Activated naive CD8-positive, alpha-beta T cell treated with anti-CD3 and anti-CD28 coated beads, Interleukin-2, amount 10 ng/mL, durations not matched to agents 7 days and 5 days (primary cell): Measurements from ENCODE around the gene PLN. TPM values are rescaled to one million over a fixed set of nuclear protein-coding genes. Genes with fewer than 3 reads are reported as not detected.
A peak's percentile ranks its signal among the peaks of the same experiment; 100 is the strongest.

Experiments used
- ATAC-seq: fragments of 150-1000 bp; cut with Tn5 transposase; one replicate; pipeline ENCODE4 v1.10.0; 2021; ENCODE audit warnings: low read depth, moderate library complexity
- POLR2A ChIA-PET: fragments of 350-600 bp; sonication (Branson Sonifier 250); formaldehyde crosslinking; loops from one replicate; lab custom pipeline; 2021; ENCODE audit warnings: antibody characterized with exemption; lab: Charles Lee
- DNase-seq: peaks from one replicate; pipeline ENCODE4 v3.0.0; 2021
- H3K27ac Mint-ChIP-seq: one replicate; pipeline ENCODE4 v1.8.0; 2022; ENCODE audit warnings: mild to moderate bottlenecking, mixed read lengths
- H3K27me3 Mint-ChIP-seq: one replicate; pipeline ENCODE4 v1.8.0; 2022; ENCODE audit warnings: mild to moderate bottlenecking, moderate library complexity, mixed read lengths
- H3K36me3 Mint-ChIP-seq: one replicate; pipeline ENCODE4 v1.8.0; 2021; ENCODE audit warnings: mild to moderate bottlenecking, mixed read lengths
- H3K4me1 Mint-ChIP-seq: one replicate; pipeline ENCODE4 v1.8.0; 2021; ENCODE audit warnings: mixed read lengths
- H3K4me3 Mint-ChIP-seq: one replicate; pipeline ENCODE4 v1.8.0; 2022; ENCODE audit warnings: mild to moderate bottlenecking, moderate library complexity, mixed read lengths
- H3K9me3 Mint-ChIP-seq: one replicate; pipeline ENCODE4 v1.8.0; 2021; ENCODE audit warnings: mixed read lengths
- total RNA-seq, 2 experiments: library from RNA; stranded (reverse); gene quantifications; one replicate each; pipeline ENCODE4 v1.2.3, GENCODE V29; 2021

Gene PLN
- total RNA-seq, 2 experiments from 2014 or later = not detected

DNA sequence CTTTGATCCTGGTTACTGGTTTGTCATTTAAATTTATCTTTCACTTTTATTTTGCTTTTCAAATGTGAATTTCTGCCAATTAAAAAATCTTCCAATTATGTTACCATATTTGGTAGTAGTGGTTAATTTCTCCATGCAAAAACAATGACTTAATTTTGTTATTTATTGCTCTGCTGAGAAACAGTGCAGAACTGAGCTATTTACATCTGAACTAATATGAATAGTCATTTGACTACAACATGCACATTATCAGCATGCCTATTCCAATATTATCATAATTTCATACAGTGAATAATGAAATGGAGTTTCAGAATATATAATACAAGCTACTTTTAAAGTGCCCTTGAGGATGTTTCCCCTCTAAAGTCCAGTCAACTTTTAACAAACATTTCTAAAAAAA, 517 bp downstream of the PLN start:
- H3K4me3 Mint-ChIP-seq = no peak overlapping the region
- peaks cover 13% of the 10 kb centered on the region for H3K36me3 Mint-ChIP-seq
- POLR2A ChIA-PET = no interaction called here
- H3K4me1 Mint-ChIP-seq = peaks cover 12% of the 10 kb centered on the region
- no peaks in the 10 kb centered on the region for H3K27me3 Mint-ChIP-seq
- H3K9me3 Mint-ChIP-seq = no peaks in the 10 kb centered on the region
- no peak for DNase-seq
- no peak overlapping the region for H3K27ac Mint-ChIP-seq
- no peak for ATAC-seq

DNA sequence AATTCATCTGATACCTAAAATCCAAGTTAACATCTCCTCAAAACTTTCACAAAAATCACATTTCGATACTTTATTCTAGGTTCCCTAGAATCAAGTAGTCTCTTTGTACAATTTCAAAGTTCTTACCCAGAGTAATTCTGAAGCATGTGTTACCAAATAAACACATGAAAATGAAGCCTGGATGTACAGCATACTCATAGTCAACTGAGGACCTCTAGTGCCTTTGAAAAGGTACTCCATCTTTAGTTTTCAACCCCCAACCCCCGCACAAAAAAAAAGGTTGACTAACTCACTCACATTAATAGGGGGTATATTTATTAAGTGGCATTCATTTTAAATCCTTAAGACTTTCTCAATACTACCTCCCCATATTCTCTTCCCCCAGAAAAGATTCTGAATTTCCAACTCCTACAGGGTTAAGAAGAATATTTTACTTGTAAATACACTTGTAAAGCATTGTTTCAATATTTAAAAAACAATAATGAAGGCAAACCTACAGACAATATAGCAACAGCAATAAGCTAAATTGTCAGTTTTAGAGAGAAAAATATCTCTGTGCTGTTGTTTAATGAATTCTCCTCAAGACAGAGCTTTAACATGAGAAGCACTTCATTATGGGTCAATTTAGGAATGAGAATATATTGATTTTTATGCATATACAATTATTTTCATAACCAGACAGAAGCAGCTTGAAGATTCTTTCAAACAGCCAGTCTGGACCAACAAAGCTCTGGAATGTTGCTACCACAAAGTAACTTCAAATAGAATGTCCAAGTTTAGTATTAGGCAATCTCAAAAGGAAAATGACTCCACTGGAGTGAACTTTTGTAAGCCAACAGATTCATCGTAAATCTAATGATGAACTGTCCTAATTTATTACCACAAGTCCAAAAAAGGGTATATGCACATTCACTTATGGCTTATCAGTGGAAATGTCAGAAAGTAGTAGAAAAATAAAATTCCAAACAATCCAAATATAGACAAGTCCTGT, 3.3 kb downstream of the PLN start:
- H3K27ac Mint-ChIP-seq = no peak overlapping the region

DNA sequence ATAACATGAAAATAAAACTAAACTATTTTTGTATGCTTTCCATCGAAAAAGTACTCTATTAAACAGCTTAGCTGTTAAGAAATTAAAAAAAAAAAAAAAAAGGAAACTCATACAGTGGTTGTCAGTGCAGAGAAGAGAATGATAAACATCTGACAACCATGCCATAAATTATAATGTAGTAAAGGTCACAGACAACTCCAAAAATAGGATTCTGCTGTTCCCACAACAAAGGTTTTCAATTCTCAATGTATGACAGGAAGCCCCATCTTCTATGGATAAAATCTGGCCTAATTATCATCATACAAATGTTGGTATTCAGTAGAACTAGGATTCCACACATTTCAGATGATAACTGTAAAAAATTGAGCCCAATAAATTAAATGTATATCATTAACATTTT, 5.0 kb downstream of the PLN start:
- Mint-ChIP-seq H3K9me3 (no peaks in the 10 kb centered on the region), H3K4me1 (peaks cover 17% of the 10 kb centered on the region), H3K27ac (no peak overlapping the region), H3K4me3 (no peak overlapping the region), H3K36me3 (peaks cover 24% of the 10 kb centered on the region), H3K27me3 (no peaks in the 10 kb centered on the region)
- ATAC-seq = no peak
- POLR2A ChIA-PET = no interaction called here
- DNase-seq = no peak

More for the DNA sequence above, 3.3 kb downstream of the PLN start:
- ATAC-seq (peak; percentile 77), DNase-seq (no peak)
- POLR2A ChIA-PET = no interaction called here
- no peaks in the 10 kb centered on the region for H3K27me3 Mint-ChIP-seq
- H3K9me3 Mint-ChIP-seq = no peaks in the 10 kb centered on the region
- peaks cover 12% of the 10 kb centered on the region for H3K4me1 Mint-ChIP-seq
- H3K36me3 Mint-ChIP-seq = peaks cover 20% of the 10 kb centered on the region
- H3K4me3 Mint-ChIP-seq = no peak overlapping the region

- Mint-ChIP-seq H3K27me3 (no peaks in the 10 kb centered on the region), H3K36me3 (peaks cover 28% of the 10 kb centered on the region), H3K9me3 (no peaks in the 10 kb centered on the region), H3K27ac (no peak overlapping the region), H3K4me3 (no peak overlapping the region), H3K4me1 (peaks cover 28% of the 10 kb centered on the region)
- DNase-seq = no peak
- POLR2A ChIA-PET = no interaction called here
- ATAC-seq = no peak
These were observed 6.6 kb downstream of the PLN start for GRCh38 chr6:118554698-118555097.

GRCh38 chr6:118558464-118559217, 10.5 kb downstream of the PLN start:
- Mint-ChIP-seq H3K27ac (peak overlapping the region; percentile 96), H3K4me3 (peak overlapping the region; percentile 87), H3K4me1 (peaks cover 28% of the 10 kb centered on the region), H3K27me3 (no peaks in the 10 kb centered on the region), H3K9me3 (no peaks in the 10 kb centered on the region), H3K36me3 (peaks cover 36% of the 10 kb centered on the region)
- POLR2A ChIA-PET = interaction anchor here (0.7 kb wide), 2 partner anchors 18 to 337 kb away, joined by 3 to 6 read pairs; no protein-coding TSS in a partner anchor
- DNase-seq (no peak), ATAC-seq (peak; percentile 96)

- Mint-ChIP-seq H3K4me3 (no peak overlapping the region), H3K9me3 (no peaks in the 10 kb centered on the region), H3K4me1 (peaks cover 26% of the 10 kb centered on the region), H3K27ac (no peak overlapping the region), H3K27me3 (no peaks in the 10 kb centered on the region), H3K36me3 (peaks cover 33% of the 10 kb centered on the region)
- no peak for DNase-seq
- no peak for ATAC-seq
- POLR2A ChIA-PET = no interaction called here
These were observed 11.6 kb downstream of the PLN start for GRCh38 chr6:118559659-118560058.

GRCh38 chr6:118562248-118562647, 14.2 kb downstream of the PLN start:
- H3K36me3 Mint-ChIP-seq = peaks cover 22% of the 10 kb centered on the region
- no peak overlapping the region for H3K4me3 Mint-ChIP-seq
- ATAC-seq (no peak), DNase-seq (no peak)
- no peaks in the 10 kb centered on the region for H3K9me3 Mint-ChIP-seq
- H3K27me3 Mint-ChIP-seq = no peaks in the 10 kb centered on the region
- peaks cover 34% of the 10 kb centered on the region for H3K4me1 Mint-ChIP-seq
- no peak overlapping the region for H3K27ac Mint-ChIP-seq
- POLR2A ChIA-PET = no interaction called here

- Mint-ChIP-seq H3K27me3 (no peaks in the 10 kb centered on the region), H3K36me3 (peaks cover 20% of the 10 kb centered on the region), H3K4me3 (no peak overlapping the region), H3K27ac (no peak overlapping the region), H3K9me3 (no peaks in the 10 kb centered on the region), H3K4me1 (peaks cover 27% of the 10 kb centered on the region)
- DNase-seq (no peak), ATAC-seq (no peak)
- POLR2A ChIA-PET = no interaction called here
These were observed 14.9 kb downstream of the PLN start for GRCh38 chr6:118562959-118563358.

DNA sequence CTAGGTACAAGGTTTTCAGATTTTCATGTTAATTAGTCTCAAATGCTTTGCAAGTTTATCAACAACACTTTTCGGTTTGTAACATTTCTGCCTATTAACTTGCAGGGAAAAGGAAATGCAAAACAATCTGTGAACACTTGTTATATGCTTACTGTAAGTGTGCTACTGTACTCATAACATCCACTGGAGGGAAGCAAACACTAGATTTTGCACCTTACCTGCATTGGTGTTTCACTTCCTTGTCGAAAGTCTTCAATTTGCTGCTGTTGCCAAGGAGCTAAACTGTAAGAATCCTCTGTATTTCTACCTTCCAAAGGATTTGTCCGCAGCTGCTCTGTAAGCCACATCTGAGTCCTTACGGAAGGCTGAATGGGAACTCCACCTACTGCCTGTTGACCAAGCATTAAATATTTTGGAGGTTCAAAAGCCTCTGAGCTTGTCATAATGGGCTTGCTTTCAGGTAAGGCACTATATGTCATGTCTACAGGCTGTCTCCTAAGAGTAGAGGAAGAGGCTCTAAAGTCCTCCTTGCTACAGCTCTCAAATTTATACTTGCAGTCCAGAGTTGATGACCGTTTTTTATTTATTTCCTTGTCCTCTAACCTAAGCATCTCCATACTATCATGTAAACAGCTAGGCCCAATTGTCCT, 17.3 kb downstream of the PLN start:
- H3K36me3 Mint-ChIP-seq = peaks cover 17% of the 10 kb centered on the region
- ATAC-seq (peak; percentile 87), DNase-seq (no peak)
- H3K27me3 Mint-ChIP-seq = no peaks in the 10 kb centered on the region
- POLR2A ChIA-PET = interaction anchor here (0.5 to 1.2 kb wide), 4 partner anchors 144 to 329 kb away, joined by 3 to 4 read pairs (median 4); no protein-coding TSS in a partner anchor
- H3K27ac Mint-ChIP-seq = peak overlapping the region; percentile 21
- no peaks in the 10 kb centered on the region for H3K9me3 Mint-ChIP-seq
- H3K4me1 Mint-ChIP-seq = peaks cover 10% of the 10 kb centered on the region
- H3K4me3 Mint-ChIP-seq = no peak overlapping the region

DNA sequence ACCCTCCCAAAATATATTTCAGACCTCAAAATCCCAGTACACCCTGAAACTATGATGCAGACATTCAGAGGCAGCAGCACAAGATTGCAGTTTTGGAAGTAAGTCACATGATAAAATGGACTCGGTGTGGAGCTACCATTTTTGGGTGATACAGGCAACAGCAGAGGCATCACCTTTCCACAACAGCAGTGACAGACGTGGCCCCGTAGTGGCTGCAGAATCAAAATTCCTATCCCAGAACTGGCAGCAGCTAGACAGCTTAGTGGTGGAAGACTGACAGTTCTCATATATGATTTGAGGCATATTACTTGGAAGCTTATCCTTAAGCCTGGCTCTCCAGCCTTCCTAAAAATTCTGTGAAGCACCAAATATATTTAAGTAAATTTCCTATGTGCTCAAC, 19.9 kb downstream of the PLN start:
- Mint-ChIP-seq H3K9me3 (no peaks in the 10 kb centered on the region), H3K27ac (no peak overlapping the region), H3K27me3 (no peaks in the 10 kb centered on the region), H3K4me1 (peaks cover 12% of the 10 kb centered on the region), H3K4me3 (no peak overlapping the region), H3K36me3 (peaks cover 12% of the 10 kb centered on the region)
- no peak for DNase-seq
- POLR2A ChIA-PET = interaction anchor here (1.0 kb wide), 1 partner anchor 240 kb away, joined by 3 read pairs; no protein-coding TSS in a partner anchor
- no peak for ATAC-seq

DNA sequence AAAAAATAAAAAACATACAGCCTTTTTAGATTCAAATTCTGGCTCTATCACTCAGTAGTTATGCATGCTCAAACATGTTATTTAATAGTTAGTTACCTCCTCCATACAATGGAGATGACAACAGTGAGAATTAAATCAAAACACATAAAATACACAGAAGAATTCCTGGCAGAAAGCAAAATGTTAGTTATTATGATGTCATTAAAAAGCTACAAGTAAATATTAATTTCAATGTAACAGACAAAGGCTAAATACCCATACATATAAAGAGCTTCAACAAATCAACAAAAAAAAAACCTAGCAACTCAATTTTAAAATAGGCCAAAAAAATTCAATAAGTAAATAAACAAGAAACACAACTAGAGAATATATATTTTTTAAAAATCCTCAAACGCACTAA, 21.4 kb downstream of the PLN start:
- Mint-ChIP-seq H3K4me3 (no peak overlapping the region), H3K36me3 (peaks cover 22% of the 10 kb centered on the region), H3K9me3 (peaks cover 6% of the 10 kb centered on the region), H3K27me3 (no peaks in the 10 kb centered on the region), H3K27ac (no peak overlapping the region), H3K4me1 (peaks cover 14% of the 10 kb centered on the region)
- POLR2A ChIA-PET = no interaction called here
- ATAC-seq = no peak
- DNase-seq = no peak

DNA sequence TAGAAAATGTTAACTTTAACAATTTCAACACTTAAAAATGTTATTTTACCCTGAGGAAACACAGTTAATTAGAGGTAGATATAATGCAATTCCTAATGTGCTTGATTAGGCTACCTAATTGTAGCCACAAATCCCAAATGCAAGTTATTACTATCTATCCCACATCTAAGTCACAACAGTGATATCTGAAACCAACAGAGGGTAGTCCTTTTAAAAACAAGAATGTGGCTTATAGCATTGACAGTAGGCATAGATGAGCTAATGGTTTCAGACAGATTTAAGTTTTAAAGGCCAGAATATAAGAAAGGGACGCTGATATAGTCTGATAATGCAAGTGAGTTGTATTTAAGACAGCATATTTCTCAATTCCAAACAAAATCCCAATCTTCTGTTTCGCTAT, 23.0 kb downstream of the PLN start:
- H3K27ac Mint-ChIP-seq = no peak overlapping the region
- DNase-seq (no peak), ATAC-seq (no peak)
- peaks cover 32% of the 10 kb centered on the region for H3K36me3 Mint-ChIP-seq
- no peaks in the 10 kb centered on the region for H3K27me3 Mint-ChIP-seq
- H3K4me3 Mint-ChIP-seq = no peak overlapping the region
- peaks cover 6% of the 10 kb centered on the region for H3K4me1 Mint-ChIP-seq
- H3K9me3 Mint-ChIP-seq = peaks cover 16% of the 10 kb centered on the region
- POLR2A ChIA-PET = no interaction called here
